ENCODE measurements around the gene P4HA2.

P4HA2 gene

GRCh38 chr5:132227485-132228240 is at the start of gene P4HA2:
Gene P4HA2, minus strand, starts transcription at chr5:132227853. Its CDS starts 9,227 bp downstream, at chr5:132218626.
- peak; percentile 84 for DNase-seq (ENCODE audit: low spot score)

- no peak for DNase-seq (ENCODE audit: low spot score)
Observed at GRCh38 chr5:132277256-132277655, 49.6 kb upstream of the P4HA2 start.

DNA sequence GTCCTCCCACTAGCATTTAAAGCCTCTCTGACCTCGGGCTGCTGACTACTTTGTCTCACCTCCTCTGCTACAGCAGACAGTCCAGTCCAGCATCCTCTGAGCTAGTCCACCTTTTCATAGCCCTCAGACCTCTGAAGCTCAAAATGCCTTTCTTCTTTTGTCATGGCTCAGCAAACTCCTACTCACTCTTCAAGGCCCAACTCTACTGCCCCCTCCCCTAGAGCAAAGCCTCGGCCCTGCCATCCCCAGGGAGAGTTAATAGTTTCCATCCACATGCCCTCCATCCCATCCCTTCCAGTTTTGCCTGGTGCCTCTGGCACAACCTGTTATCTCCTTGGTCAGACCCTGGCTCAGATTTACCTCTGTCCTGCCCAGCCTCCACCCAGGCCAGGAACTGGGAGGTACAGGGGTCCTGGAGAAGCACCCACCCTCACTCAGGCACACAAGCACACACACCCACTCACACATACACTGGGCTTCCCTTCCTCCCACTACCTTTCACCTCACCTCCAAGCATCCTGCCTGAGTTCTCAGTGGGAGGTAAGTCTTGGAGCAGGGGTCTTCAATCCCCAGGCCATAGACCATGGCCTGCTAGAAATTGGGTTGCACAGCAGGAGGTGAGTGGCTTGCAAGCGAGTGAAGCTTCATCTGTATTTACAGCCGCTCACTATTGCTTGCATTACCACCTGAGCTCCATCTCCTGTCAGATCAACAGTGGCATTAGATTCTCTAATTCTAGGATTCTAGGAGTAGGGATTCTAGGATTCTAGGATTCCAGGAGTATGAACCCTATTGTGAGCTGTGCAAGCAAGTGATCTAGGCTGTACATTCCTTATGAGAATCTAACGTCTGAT is 47.9 kb upstream of the P4HA2 start:
- DNase-seq (ENCODE audit: low spot score): no peak

DNA sequence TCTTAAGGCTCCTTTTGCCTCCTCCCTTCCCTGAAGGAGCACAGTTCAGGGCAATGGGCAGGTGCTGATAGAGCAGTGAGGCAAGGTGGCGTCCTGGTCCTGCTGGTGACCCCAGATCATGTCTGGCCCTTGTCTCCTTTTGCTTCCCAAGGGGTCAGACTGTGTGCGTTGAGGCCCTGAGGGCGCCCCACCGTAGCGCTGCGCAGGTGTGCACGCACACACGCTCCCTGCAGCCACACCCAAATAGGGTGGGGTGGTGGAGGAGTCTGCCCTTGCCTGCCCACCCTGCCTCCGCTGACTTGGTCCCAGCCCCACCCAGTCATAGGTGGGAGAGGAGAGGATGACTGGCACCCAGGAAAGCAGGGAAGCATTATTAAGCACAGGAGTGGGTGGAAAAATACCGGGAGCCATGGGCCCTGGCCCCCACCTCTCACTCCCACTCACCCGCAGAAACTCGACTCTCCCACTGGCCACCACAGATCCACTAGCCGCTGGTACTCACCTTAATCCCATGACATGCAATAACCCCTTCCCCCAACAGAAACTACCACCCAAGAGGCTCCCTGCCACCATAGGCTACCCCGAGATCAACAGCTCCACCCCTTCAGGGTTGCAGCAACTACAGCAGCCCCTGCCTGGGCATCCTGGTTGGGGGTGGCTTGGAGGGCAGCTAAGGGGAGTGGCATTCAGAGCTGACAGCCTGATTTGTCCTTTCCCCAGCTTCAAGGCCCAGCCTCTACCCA is 46.6 kb upstream of the P4HA2 start:
- peak; percentile 69 for DNase-seq (ENCODE audit: low spot score)

DNA sequence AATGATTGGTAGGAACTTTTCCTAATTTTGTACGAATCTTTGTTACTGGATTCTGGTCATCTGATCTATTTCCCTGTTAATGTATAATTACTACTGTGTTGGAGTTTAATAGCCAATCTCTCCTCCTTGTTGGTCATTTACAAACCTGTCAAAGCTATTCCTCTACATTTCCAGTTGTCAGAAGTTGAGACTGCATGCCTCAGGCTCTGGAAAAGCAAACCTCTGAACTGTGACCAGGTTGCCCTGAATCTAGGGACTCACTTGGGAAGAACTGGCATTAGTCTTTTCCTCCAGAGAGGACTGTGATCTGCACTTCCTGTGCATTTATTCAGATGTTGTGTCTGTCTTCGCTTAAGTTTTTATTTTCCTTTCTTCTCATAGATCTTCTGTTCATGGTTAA is 46.0 kb upstream of the P4HA2 start:
- no peak for DNase-seq (ENCODE audit: low spot score)

GRCh38 chr5:132272311-132273210 is 44.9 kb upstream of the P4HA2 start:
- DNase-seq (ENCODE audit: low spot score): peak; percentile 61

DNA sequence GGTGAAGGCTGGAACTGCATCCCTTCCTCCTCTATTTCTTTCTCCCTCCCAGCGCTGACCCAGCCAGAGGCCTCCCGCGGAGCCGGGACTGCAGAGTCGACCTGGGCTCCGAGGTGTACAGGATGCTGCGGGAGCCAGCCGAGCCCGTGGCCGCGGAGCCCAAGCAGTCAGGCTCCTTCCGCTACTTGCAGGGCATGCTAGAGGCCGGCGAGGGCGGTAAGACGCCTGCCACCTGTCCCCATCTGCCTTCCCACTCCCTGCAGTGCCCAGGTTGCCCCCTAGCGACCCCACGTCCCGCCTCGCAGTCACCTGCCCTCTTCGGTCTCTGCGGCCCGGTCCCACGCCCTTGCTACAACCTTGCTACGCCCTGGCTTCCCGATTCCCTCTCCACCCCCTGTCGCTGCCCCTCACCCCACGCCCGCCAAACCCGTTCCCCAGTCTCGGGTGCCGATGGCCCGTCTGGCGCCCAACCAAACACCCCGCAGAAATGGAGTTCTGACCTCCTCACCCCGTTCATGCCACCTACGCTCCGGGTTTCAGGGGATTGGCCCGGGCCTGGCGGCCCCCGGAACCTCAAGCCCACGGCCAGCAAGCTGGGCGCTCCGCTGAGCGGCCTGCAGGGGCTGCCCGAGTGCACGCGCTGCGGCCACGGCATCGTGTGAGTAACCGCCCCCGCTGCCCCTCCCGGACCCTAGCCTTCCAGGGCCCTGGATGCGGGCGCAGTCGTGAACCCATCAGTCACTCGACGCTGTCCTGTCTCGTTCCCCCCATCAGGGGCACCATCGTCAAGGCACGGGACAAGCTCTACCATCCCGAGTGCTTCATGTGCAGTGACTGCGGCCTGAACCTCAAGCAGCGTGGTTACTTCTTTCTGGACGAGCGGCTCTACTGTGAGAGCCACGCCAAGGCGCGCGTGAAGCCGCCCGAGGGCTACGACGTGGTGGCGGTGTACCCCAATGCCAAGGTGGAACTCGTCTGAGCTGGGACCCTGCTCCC is 43.9 kb upstream of the P4HA2 start:
- DNase-seq (ENCODE audit: low spot score): no peak

GRCh38 chr5:132270706-132271105 is 43.1 kb upstream of the P4HA2 start:
- no peak for DNase-seq (ENCODE audit: low spot score)

GRCh38 chr5:132270335-132270665 is 42.6 kb upstream of the P4HA2 start:
- no peak for DNase-seq (ENCODE audit: low spot score)

DNA sequence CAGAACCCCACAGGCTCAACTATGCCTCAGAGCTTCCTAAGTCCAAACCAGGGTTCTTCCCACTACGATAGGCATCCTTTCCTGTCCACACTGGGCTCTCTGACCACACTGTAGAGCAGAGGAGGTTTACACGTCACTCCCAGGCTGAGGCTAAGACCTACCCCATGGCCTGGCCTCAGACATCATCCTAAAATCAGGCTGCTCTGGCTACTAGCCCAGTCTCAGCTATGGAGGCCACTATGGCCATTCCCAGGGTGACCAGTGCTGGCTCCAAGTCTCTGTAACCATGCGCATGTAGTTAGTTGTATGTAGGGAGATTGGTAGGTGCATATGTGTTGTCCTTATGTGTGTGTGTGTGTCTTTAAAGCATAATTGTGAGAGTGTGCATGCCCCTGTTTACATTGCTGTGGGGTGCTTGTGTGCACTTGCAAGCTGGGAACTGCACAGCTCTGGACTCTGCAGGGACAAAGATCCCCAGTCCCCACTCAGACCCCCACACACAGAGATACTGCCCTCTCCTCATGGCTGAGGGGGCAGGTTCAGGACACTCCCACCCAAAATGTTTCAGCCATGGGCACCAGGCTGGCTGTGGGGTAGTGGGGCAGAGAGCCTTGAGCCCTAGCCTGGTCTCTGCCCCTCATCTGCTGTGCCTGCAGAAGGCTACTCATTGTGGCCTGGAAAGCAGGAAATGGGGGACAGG is 42.1 kb upstream of the P4HA2 start:
- no peak for DNase-seq (ENCODE audit: low spot score)

DNA sequence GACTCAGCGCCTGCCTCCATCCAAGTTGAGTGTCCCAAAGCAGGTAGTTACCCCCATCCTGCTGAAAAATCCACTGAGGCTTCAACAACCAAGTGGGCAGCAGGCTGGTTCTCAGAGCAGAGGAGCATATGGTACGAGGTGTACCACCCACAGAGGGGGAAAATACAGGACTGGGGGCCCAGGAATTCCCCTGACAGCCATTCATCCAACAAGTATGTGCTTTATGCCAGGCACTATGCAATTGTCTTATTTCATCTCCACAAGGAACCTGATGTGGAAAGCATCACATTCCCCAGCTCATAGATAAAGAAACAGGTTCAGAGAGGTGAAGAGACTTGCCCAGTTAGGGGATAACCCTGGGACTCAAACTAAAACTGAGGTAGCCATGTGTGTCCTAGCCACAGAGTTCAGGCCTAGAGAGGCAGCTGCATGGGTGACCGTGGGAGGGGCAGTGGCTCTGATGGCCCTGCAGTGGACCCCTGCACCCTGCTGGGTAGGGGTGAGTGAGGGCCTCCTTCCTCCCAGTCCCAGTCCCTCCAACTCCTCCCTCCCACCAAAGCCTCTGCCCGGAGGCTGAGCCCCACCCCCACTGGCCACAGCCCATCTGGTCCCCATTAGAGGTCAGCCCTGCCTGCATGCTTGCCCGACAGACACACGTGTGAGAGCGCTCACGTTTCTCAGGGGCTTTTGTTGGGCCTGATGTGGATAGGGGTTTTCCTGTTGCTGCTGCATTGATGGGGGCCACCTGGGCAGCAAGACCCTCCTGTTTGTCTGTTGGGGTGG is 41.3 kb upstream of the P4HA2 start:
- no peak for DNase-seq (ENCODE audit: low spot score)

GRCh38 chr5:132267931-132268768 is 40.5 kb upstream of the P4HA2 start:
- DNase-seq (ENCODE audit: low spot score): no peak

DNA sequence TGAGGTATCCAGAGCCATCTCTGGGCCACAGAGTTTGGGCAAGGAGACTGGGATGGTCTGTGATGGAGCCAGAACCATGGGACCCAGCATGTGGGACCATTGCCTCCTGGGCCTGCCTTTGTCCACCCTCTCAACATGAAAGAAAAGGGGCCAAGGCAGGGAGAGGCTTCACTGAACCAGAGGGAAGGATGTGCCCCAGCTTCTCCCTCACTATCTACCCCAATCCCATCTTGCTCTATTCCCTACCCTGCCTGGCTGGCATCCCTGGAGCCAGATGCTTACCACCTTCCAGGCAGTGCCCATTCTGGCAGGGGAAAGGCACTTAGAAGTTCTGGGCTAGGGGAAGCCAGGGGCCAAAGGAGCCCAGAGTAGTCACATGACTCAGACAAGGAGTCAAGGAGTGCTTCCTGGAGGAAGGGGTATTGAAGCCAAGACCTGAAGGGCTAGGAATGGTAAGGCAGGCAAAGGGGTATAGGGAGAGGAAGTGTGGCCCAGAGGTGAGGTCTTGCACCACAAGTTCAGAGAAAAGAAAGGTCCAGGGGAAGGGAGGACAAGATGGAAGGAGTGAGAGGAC is 39.6 kb upstream of the P4HA2 start:
- DNase-seq (ENCODE audit: low spot score): no peak

- no peak for DNase-seq (ENCODE audit: low spot score)
Observed at GRCh38 chr5:132266836-132267160, 39.1 kb upstream of the P4HA2 start.

DNA sequence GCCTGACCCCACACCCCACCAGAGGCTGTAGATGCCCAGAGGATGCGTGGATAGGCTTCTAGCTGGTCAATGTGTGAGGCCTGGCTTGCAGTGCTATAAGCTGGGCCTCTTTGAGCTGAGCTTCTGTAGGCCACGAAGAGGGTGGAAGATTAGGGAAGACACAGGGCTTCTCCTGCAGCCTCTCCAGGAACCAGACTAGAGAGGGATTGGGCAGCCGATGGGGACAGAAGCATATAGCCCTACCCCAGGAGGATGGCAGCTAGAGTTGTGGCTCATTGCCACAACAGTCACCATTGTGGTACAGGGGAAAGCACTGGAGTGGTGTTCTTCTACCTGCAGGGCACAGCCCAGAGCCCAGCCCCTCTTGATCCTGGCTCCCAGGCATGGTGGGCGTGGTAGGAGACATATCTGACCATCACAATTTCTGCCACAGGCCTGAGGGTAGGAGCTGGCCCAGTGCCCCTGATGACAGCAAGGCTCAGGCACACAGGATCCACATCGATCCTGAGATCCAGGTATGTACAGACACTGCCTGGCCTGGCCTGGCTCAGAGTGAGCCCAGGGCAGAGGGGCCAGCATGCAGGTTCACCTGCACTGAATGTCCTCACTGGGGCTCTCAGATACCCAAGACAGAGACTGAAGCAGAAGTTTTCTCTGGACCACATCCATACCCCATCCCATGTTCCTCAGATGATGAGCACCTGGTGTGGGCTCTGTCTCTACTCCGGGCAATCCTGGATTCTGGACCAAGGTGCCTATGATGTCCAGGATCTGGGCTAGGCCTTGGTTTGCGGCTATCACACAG is 38.6 kb upstream of the P4HA2 start:
- DNase-seq (ENCODE audit: low spot score): no peak

GRCh38 chr5:132265336-132266030 is 37.8 kb upstream of the P4HA2 start:
- DNase-seq (ENCODE audit: low spot score): peak; percentile 93
